Vagina (tissue), 2 donors: ENCODE measurements around the gene SPOCK2. TPM values are rescaled to one million over a fixed set of nuclear protein-coding genes. Genes with fewer than 3 reads are reported as not detected.

Source experiments
- DNase-seq, 2 donors: peaks; one replicate each; pipeline ENCODE4 v3.0.0-alpha.2; 2017; ENCODE audit errors: extremely low spot score in 2 of 2
- H3K27ac ChIP-seq: fragments of 200-600 bp; sonication (generic); one replicate; pipeline ENCODE4 v1.5.1; 2019
- H3K27me3 ChIP-seq: fragments of 200-600 bp; sonication (generic); one replicate; pipeline ENCODE4 v1.5.1; 2019
- H3K36me3 ChIP-seq, 2 donors: fragments of 200-600 bp; sonication (generic); one replicate each; pipeline ENCODE4 v1.5.1; 2017 to 2019
- H3K4me1 ChIP-seq: fragments of 200-600 bp; sonication (generic); one replicate; pipeline ENCODE4 v1.5.1; 2019
- H3K4me3 ChIP-seq, 2 donors: fragments of 200-600 bp; sonication (generic); 1 replicate in 1 of 2; 2 replicates in 1 of 2; pipeline ENCODE4 v1.5.1; 2016 to 2019
- H3K9me3 ChIP-seq: fragments of 200-600 bp; sonication (generic); one replicate; pipeline ENCODE4 v1.5.1; 2019
- POLR2A ChIP-seq, 2 donors: fragments of 450-650 bp; IDR thresholded peaks; one replicate each; pipeline ENCODE4 v1.6.1; 2017; ENCODE audit warnings: antibody characterized with exemption in 2 of 2, mild to moderate bottlenecking in 2 of 2, moderate library complexity in 2 of 2
- POLR2AphosphoS5 ChIP-seq, 2 donors: sonication (generic); formaldehyde crosslinking; IDR thresholded peaks; one replicate each; pipeline ENCODE4 v1.9.0; 2017; ENCODE audit warnings: antibody characterized with exemption in 2 of 2, mild to moderate bottlenecking in 2 of 2, low read depth in 1 of 2; ENCODE audit not compliant: insufficient read depth in 1 of 2
- intact Hi-C: fragments of 100-400 bp; cut with DNase I; formaldehyde crosslinking; loops from one replicate; pipeline ENCODE4 v1.15.1; 2023
- total RNA-seq: library from RNA; depleted of rRNA; stranded (reverse); fragments of >200 nt; gene quantifications from one replicate; pipeline ENCODE4 v1.2.3, GENCODE V29; 2016
- TF ChIP-seq, protein P1 (sequence below), 3 experiments: fragments of 450-650 bp in 2 of 3; fragments of 200-600 bp in 1 of 3; sonication (generic) in 1 of 3; IDR thresholded peaks; one replicate each; pipeline ENCODE4 v1.5.1; 2017 to 2019; ENCODE audit warnings: antibody characterized with exemption in 3 of 3, mild to moderate bottlenecking in 2 of 3, moderate library complexity in 2 of 3

SPOCK2 gene
- total RNA-seq, 1 donor from 2014 or later, result 46.9 TPM

DNA sequence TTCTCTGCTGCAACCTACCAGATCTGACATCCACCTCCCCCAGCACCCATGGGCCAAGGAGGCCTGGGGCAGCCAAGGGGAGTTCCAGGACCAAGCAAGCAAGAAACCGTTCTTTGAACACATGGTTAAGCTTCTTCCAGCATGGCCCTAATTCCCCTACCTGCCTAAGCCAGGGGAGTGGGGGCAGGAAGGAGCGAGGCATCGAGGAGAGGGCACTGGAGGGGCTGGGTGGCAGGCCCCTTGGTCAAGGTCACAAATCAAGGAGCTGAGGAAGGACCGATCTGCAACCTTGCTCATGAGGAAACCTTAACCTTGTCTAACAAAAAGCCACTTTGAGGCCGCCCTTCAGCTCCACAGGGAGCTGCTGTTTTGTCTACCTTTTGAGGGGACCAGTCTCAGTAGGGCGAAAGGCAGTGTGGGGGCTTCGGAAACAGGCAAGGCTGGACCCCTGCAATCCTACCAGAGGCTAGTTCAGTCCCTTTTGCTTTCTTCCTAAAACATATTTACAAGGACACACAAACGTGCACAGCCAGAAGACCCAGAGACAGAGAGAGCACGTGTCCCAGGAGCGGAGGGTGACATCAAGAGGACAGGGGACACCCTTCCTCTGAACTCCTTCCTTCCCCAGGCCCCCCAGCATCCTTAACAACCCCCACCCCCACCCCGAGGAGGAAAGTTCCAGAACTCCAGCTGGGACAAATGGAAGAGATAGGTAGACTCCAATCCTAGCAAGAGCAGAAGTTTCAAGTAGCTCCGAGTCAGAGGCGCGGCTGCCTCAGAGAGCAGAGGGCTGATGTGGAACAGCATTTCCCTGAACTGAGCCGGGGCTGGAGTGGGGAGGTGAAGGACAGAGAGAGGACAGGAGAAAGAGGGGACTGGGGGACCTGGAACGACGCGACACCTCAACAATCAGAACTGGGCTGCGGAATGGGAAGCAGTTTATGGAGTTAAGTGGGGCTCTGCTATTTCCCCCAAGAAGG, 28.2 kb downstream of the SPOCK2 start:
- TF ChIP-seq, protein P1, sequence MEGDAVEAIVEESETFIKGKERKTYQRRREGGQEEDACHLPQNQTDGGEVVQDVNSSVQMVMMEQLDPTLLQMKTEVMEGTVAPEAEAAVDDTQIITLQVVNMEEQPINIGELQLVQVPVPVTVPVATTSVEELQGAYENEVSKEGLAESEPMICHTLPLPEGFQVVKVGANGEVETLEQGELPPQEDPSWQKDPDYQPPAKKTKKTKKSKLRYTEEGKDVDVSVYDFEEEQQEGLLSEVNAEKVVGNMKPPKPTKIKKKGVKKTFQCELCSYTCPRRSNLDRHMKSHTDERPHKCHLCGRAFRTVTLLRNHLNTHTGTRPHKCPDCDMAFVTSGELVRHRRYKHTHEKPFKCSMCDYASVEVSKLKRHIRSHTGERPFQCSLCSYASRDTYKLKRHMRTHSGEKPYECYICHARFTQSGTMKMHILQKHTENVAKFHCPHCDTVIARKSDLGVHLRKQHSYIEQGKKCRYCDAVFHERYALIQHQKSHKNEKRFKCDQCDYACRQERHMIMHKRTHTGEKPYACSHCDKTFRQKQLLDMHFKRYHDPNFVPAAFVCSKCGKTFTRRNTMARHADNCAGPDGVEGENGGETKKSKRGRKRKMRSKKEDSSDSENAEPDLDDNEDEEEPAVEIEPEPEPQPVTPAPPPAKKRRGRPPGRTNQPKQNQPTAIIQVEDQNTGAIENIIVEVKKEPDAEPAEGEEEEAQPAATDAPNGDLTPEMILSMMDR (IDR thresholded peaks at IDR 0.05), result no peak
- no peak for TF ChIP-seq POLR2A (IDR thresholded peaks at IDR 0.05)
- intact Hi-C loops, result loop anchor here (10.0 kb wide), 1 partner anchor 155 kb away; the partner anchor contains the start of genes ANAPC16 and ASCC1
- Histone ChIP-seq H3K4me3 (no peak overlapping the region), H3K27me3 (no peaks in the 10 kb centered on the region), H3K36me3 (no peaks in the 10 kb centered on the region), H3K27ac (no peak overlapping the region), H3K4me1 (no peaks in the 10 kb centered on the region), H3K9me3 (no peaks in the 10 kb centered on the region)
- no peak for DNase-seq

DNA sequence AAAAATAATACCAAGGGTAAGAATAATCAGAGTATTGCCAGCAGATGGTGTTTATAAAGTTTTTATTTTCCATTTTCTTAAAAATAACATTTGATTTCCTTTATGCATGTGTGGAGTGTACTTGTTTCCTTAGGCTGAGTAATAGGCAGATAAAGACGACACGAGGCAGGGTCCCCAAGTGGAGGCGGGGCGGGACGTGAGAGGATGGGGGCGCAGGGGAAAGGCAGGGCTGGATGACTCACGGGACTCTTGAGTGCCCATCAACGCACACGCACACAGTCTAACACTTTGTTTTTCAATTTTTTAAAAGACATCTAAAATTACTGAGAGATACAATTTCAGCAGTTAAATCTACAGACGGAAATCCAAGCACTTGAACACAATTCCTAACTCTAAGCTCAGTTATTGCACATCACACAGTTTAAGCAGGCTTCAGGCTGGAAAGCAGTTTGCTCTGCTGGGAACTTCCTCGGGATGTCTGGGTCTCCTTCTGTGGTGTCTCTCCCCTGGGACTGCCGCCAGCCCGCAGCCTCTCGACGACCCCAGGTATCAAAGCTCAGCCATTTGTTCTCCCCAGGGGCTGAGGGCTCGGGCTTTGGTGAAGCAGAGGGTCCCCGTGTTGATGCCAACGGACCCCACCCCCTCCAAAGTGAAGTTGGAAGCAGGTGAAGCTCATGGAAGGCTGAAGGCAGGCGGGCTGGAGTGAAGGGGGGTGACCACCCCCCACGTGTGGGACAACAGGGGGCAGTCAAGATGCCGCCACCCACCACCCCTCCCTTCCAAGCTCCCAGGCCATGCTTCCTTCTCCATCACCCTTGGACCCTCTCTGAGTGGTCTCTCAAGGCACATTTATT, 29.1 kb downstream of the SPOCK2 start:
- TF ChIP-seq POLR2A (IDR thresholded peaks at IDR 0.05) (no peak), POLR2AphosphoS5 (IDR thresholded peaks at IDR 0.05; ENCODE audit: insufficient read depth in 1 of 2, low read depth in 1 of 2) (no peak)
- TF ChIP-seq, protein P1 (IDR thresholded peaks at IDR 0.05), result no peak
- intact Hi-C loops, result loop anchor here (10.0 kb wide), 1 partner anchor 156 kb away; the partner anchor contains the start of genes ANAPC16 and ASCC1
- Histone ChIP-seq H3K4me3 (no peak overlapping the region), H3K9me3 (no peaks in the 10 kb centered on the region), H3K4me1 (no peaks in the 10 kb centered on the region), H3K36me3 (no peaks in the 10 kb centered on the region), H3K27ac (no peak overlapping the region), H3K27me3 (no peaks in the 10 kb centered on the region)
- no peak for DNase-seq

DNA sequence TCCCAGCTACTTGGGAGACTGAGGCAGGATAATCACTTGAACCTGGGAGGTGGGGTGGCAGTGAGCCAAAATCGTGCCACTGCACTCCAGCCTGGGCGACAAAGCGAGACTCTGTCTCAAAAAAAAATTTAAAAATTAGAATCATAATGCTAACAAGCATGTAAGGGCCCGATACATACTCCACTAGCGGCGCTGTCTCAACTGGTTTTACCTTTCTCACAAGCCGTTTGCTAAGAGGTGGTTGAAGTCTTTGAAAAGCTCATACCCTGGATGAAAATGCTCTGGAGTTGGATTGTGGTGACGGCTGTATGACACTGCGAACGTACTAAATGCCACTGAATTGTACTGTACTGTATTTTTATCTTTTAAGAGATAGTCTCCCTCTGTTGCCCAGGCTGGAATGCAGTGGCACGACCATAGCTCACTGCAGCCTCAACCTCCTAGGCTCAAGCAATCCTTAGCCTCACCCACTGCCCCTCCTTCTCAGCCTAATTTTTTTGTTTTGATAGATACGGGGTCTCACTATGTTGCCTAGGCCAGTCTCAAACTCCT, 29.9 kb downstream of the SPOCK2 start:
- TF ChIP-seq POLR2A (IDR thresholded peaks at IDR 0.05), result no peak
- no peak for TF ChIP-seq POLR2AphosphoS5 (IDR thresholded peaks at IDR 0.05; ENCODE audit: insufficient read depth in 1 of 2, low read depth in 1 of 2)
- TF ChIP-seq, protein P1 (IDR thresholded peaks at IDR 0.05), result no peak
- DNase-seq, result no peak
- no peaks in the 10 kb centered on the region for H3K4me1 ChIP-seq
- intact Hi-C loops, result loop anchor here (10.0 kb wide), 1 partner anchor 156 kb away; the partner anchor contains the start of genes ANAPC16 and ASCC1
- H3K27ac ChIP-seq, result no peak overlapping the region
- no peaks in the 10 kb centered on the region for H3K9me3 ChIP-seq
- H3K4me3 ChIP-seq, result no peak overlapping the region
- H3K27me3 ChIP-seq, result no peaks in the 10 kb centered on the region
- no peaks in the 10 kb centered on the region for H3K36me3 ChIP-seq

DNA sequence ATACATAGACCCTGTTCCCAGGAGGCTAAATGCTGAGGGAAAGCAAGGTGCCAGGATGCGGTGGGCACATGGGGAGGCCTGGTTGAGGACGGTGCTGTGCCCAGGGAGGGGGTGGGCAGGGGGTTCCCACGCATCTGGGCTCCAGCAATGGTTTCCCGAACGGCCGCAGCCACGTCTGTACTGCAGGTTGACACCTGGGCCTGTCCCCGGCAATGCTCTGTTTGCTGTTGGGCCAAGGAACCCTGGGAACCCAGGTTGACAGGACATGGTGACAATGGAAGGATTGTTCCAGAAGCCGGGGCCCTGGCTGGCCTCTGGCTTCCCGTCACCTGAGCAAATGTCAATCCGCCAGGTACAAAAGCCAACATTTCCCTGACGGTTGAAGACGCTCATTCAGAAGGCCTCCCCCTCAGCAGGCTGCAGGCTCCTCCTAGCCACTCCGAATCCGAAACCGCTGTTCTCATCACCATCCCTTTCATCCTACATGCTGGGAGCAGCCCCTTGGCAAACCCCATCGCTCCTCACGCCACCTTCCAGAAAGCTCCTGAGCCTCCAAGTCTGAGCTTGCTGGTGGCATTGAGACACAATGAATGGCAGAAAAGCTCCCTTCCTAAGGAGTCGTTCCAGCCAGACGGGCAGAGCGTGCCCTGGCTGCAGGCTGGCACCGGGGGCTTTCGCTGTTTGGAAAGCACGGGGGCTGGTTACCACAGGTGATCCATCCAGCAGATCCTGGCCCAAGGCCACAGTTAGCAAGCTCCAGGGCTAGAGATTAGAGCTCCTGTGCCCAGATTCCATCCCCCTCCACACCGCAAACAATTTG, 31.2 kb downstream of the SPOCK2 start:
- TF ChIP-seq POLR2AphosphoS5 (IDR thresholded peaks at IDR 0.05; ENCODE audit: insufficient read depth in 1 of 2, low read depth in 1 of 2), result no peak
- TF ChIP-seq, protein P1 (IDR thresholded peaks at IDR 0.05), result no peak
- no peak for TF ChIP-seq POLR2A (IDR thresholded peaks at IDR 0.05)
- H3K9me3 ChIP-seq, result no peaks in the 10 kb centered on the region
- H3K4me3 ChIP-seq, result no peak overlapping the region
- DNase-seq, result no peak
- no peak overlapping the region for H3K27ac ChIP-seq
- H3K4me1 ChIP-seq, result no peaks in the 10 kb centered on the region
- no peaks in the 10 kb centered on the region for H3K27me3 ChIP-seq
- H3K36me3 ChIP-seq, result no peaks in the 10 kb centered on the region
- intact Hi-C loops, result loop anchor here (10.0 kb wide), 1 partner anchor 158 kb away; the partner anchor contains the start of genes ANAPC16 and ASCC1
